A549 (cell line): ENCODE measurements around the gene RIMBP2. TPM values are rescaled to one million over a fixed set of nuclear protein-coding genes. Genes with fewer than 3 reads are reported as not detected.

ENCODE experiments used
- ATAC-seq, 2 experiments: fragments of 200-7000 bp in 1 of 2; fragments of >200 bp in 1 of 2; cut with Nextera tagmentation in 1 of 2; cut with Tn5 transposase in 1 of 2; 3 replicates each; pipeline versions ENCODE4 v1.8.0 to v1.9.1; 2018 to 2020; ENCODE audit warnings: mild to moderate bottlenecking in 1 of 2, moderate library complexity in 1 of 2
- CTCF ChIA-PET: fragments of 300-600 bp; sonication (Branson Sonifier 250); formaldehyde crosslinking; extraction: SDS; loops from one replicate; lab custom pipeline; 2021; ENCODE audit warnings: antibody characterized with exemption, inconsistent platforms; lab: Yijun Ruan, JAX
- POLR2A ChIA-PET: fragments of 350-600 bp; formaldehyde crosslinking; extraction: SDS; loops from one replicate; lab custom pipeline; 2021; ENCODE audit warnings: antibody characterized with exemption, inconsistent platforms; lab: Yijun Ruan, JAX
- DNase-seq, 2 experiments: peaks; one replicate each; pipeline versions ENCODE4 v3.0.0 to v3.0.0-alpha.2; 2011 to 2016; ENCODE audit warnings: low read depth in 1 of 2, low spot score in 1 of 2
- FAIRE-seq: peaks from 2 replicates; lab custom pipeline; 2011; peaks lifted over from hg19 to GRCh38; lab: Jason Lieb, UNC
- H3K27ac ChIP-seq, 2 experiments: fragments of >200 bp; sonication (Bioruptor Twin); formaldehyde crosslinking; 3 replicates each; pipeline ENCODE4 v1.5.1; 2016 to 2017
- H3K4me1 ChIP-seq: fragments of >200 bp; sonication (Bioruptor Twin); formaldehyde crosslinking; 3 replicates; pipeline ENCODE4 v1.6.1; 2016
- H3K4me2 ChIP-seq: fragments of >200 bp; sonication (Bioruptor Twin); formaldehyde crosslinking; 3 replicates; pipeline ENCODE4 v1.6.1; 2016
- H3K4me3 ChIP-seq: fragments of >200 bp; sonication (Bioruptor Twin); formaldehyde crosslinking; 3 replicates; pipeline ENCODE4 v1.5.1; 2016
- H3K9me3 ChIP-seq: fragments of >200 bp; sonication (Bioruptor Twin); formaldehyde crosslinking; 3 replicates; pipeline ENCODE4 v1.6.1; 2016
- ATOH8 ChIP-seq: fragments of 250-450 bp; sonication (Bioruptor Pico); IDR thresholded peaks from 2 replicates; pipeline ENCODE4 v1.5.0; 2020; ENCODE audit warnings: low read depth, mild to moderate bottlenecking, moderate library complexity
- BCL3 ChIP-seq: fragments of >200 bp; sonication (Bioruptor Twin); formaldehyde crosslinking; IDR thresholded peaks from 3 replicates; pipeline ENCODE4 v1.6.1; 2016
- BHLHE40 ChIP-seq: IDR thresholded peaks from 2 replicates; pipeline ENCODE4 v1.6.1; 2012; ENCODE audit warnings: low read depth, low read length, inconsistent platforms
- CHD4 ChIP-seq: fragments of 200-600 bp; sonication (generic); IDR thresholded peaks from 2 replicates; pipeline ENCODE4 v1.6.1; 2016; ENCODE audit warnings: antibody characterized with exemption, mild to moderate bottlenecking, borderline replicate concordance
- EHMT2 ChIP-seq: fragments of 200-600 bp; sonication (generic); IDR thresholded peaks from 2 replicates; pipeline ENCODE4 v1.6.1; 2016; ENCODE audit warnings: antibody characterized with exemption, low read depth, mild to moderate bottlenecking, moderate library complexity
- ELK1 ChIP-seq: fragments of 150-350 bp; IDR thresholded peaks from 2 replicates; pipeline ENCODE4 v1.6.1; 2014; ENCODE audit warnings: low read depth, mild to moderate bottlenecking, low read length
- EP300 ChIP-seq, 2 experiments: fragments of >200 bp; sonication (Bioruptor Twin); formaldehyde crosslinking; IDR thresholded peaks; 2 replicates in 1 of 2; 3 replicates in 1 of 2; pipeline ENCODE4 v1.6.1; 2016 to 2017
- ESRRA ChIP-seq: fragments of 150-350 bp; IDR thresholded peaks from 2 replicates; pipeline ENCODE4 v1.6.1; 2014; ENCODE audit warnings: mild to moderate bottlenecking, low read length, borderline replicate concordance
- FOSB ChIP-seq: fragments of 250-450 bp; sonication (Bioruptor Pico); IDR thresholded peaks from 2 replicates; pipeline ENCODE4 v1.5.0; 2020; ENCODE audit warnings: mild to moderate bottlenecking, moderate library complexity
- HOXA7 ChIP-seq: fragments of 250-450 bp; sonication (Bioruptor Pico); IDR thresholded peaks from 2 replicates; pipeline ENCODE4 v1.5.0; 2020; ENCODE audit warnings: mild to moderate bottlenecking, moderate library complexity
- HOXB13 ChIP-seq: fragments of 250-450 bp; sonication (Bioruptor Pico); IDR thresholded peaks from 2 replicates; pipeline ENCODE4 v1.5.0; 2020; ENCODE audit warnings: low read depth, mild to moderate bottlenecking, moderate library complexity
- HOXB5 ChIP-seq: fragments of 250-450 bp; sonication (Bioruptor Pico); IDR thresholded peaks from 2 replicates; pipeline ENCODE4 v1.5.0; 2020; ENCODE audit warnings: mild to moderate bottlenecking, moderate library complexity
- JUN ChIP-seq, 2 experiments: fragments of >200 bp; sonication (Bioruptor Twin); formaldehyde crosslinking; IDR thresholded peaks; 2 replicates in 1 of 2; 3 replicates in 1 of 2; pipeline ENCODE4 v1.6.1; 2016 to 2017
- JUNB ChIP-seq: fragments of >200 bp; sonication (Bioruptor Twin); formaldehyde crosslinking; IDR thresholded peaks from 2 replicates; pipeline ENCODE4 v1.6.1; 2016
- KDM1A ChIP-seq: fragments of 200-600 bp; sonication (generic); IDR thresholded peaks from 2 replicates; pipeline ENCODE4 v1.6.1; 2016; ENCODE audit warnings: low read depth, mild to moderate bottlenecking
- KDM5A ChIP-seq: fragments of 200-600 bp; sonication (generic); IDR thresholded peaks from 2 replicates; pipeline ENCODE4 v1.6.1; 2016; ENCODE audit warnings: antibody characterized with exemption, mild to moderate bottlenecking
- MAFK ChIP-seq: fragments of 450-650 bp; IDR thresholded peaks from 2 replicates; pipeline ENCODE4 v1.6.1; 2014; ENCODE audit not compliant: partially characterized antibody
- NPAS2 ChIP-seq: fragments of 250-450 bp; sonication (Bioruptor Pico); IDR thresholded peaks from 2 replicates; pipeline ENCODE4 v1.8.0; 2022; ENCODE audit warnings: mild to moderate bottlenecking, moderate library complexity, borderline replicate concordance
- NR3C1 ChIP-seq: fragments of >200 bp; sonication (Bioruptor Twin); formaldehyde crosslinking; IDR thresholded peaks from 3 replicates; pipeline ENCODE4 v1.6.1; 2017
- POLR2A ChIP-seq: IDR thresholded peaks from 2 replicates; pipeline ENCODE4 v1.6.1; 2012; ENCODE audit warnings: mild to moderate bottlenecking, low read length
- POLR2AphosphoS2 ChIP-seq: conservative IDR thresholded peaks from 2 replicates; pipeline ENCODE4 v1.6.1; 2012; ENCODE audit warnings: low read length, improper control_type of control experiment, inconsistent platforms
- RAD21 ChIP-seq, 2 experiments: fragments of >200 bp in 1 of 2; sonication (Bioruptor Twin) in 1 of 2; formaldehyde crosslinking in 1 of 2; IDR thresholded peaks in 1 of 2; conservative IDR thresholded peaks in 1 of 2; 2 replicates in 1 of 2; 3 replicates in 1 of 2; pipeline ENCODE4 v1.6.1; 2012 to 2018; ENCODE audit warnings: inconsistent platforms in 1 of 2
- RARB ChIP-seq: fragments of 250-450 bp; sonication (Bioruptor Pico); IDR thresholded peaks from 2 replicates; pipeline ENCODE4 v1.8.0; 2021; ENCODE audit warnings: mild to moderate bottlenecking, moderate library complexity
- RCOR1 ChIP-seq: fragments of 150-350 bp; IDR thresholded peaks from 2 replicates; pipeline ENCODE4 v1.6.1; 2014; ENCODE audit warnings: antibody characterized with exemption, low read length, low read depth
- RFX5 ChIP-seq: fragments of 450-650 bp; IDR thresholded peaks from 2 replicates; pipeline ENCODE4 v1.7.1; 2014; ENCODE audit warnings: antibody characterized with exemption, mild to moderate bottlenecking, moderate library complexity
- RNF2 ChIP-seq: fragments of 200-600 bp; sonication (generic); IDR thresholded peaks from 2 replicates; pipeline ENCODE4 v1.6.1; 2016; ENCODE audit warnings: low read depth, mild to moderate bottlenecking, antibody characterized with exemption, moderate library complexity, borderline replicate concordance
- SREBF2 ChIP-seq: fragments of 450-650 bp; IDR thresholded peaks from 2 replicates; pipeline ENCODE4 v1.6.1; 2014; ENCODE audit warnings: mild to moderate bottlenecking, moderate library complexity
- TP53 ChIP-seq: fragments of 250-450 bp; sonication (Bioruptor Pico); IDR thresholded peaks from 2 replicates; pipeline ENCODE4 v1.5.0; 2021; ENCODE audit warnings: mild to moderate bottlenecking, moderate library complexity
- ZC3H11A ChIP-seq: fragments of 450-650 bp; IDR thresholded peaks from 2 replicates; pipeline ENCODE4 v1.6.1; 2014; ENCODE audit warnings: antibody characterized with exemption, mild to moderate bottlenecking
- ZFP36 ChIP-seq: fragments of 450-650 bp; IDR thresholded peaks from 2 replicates; pipeline ENCODE4 v1.6.1; 2014; ENCODE audit warnings: borderline replicate concordance; ENCODE audit not compliant: partially characterized antibody
- ZNF302 ChIP-seq: fragments of 250-450 bp; sonication (Bioruptor Pico); IDR thresholded peaks from 2 replicates; pipeline ENCODE4 v1.9.0; 2021; ENCODE audit warnings: inconsistent platforms, mild to moderate bottlenecking, moderate library complexity
- WGBS: methylation state at CpG from one replicate; pipeline ENCODE4 v1.1.6; 2017; ENCODE audit errors: missing lambda C conversion rate; 5-methylcytosine and 5-hydroxymethylcytosine counted together
- polyA plus RNA-seq, 4 experiments: library from polyadenylated mRNA; depleted of rRNA in 3 of 4; stranded (reverse); fragments of >200 nt; fragmentation: RNase III in 1 of 4; extraction: RNeasy Plus Mini Kit Qiagen cat#74134 plus additional on column Dnase treatment in 1 of 4; gene quantifications; 2 replicates in 3 of 4; 3 replicates in 1 of 4; pipeline ENCODE4 v1.2.3, GENCODE V29; 2011 to 2017
- TF ChIP-seq, protein P1 (sequence below): fragments of >200 bp; sonication (Bioruptor Twin); formaldehyde crosslinking; IDR thresholded peaks from 2 replicates; pipeline ENCODE4 v1.6.1; 2016
- TF ChIP-seq, protein P2 (sequence below): IDR thresholded peaks from 2 replicates; pipeline ENCODE4 v1.6.1; 2012

RIMBP2 gene
- polyA plus RNA-seq, 2 of the 4 experiments (the other 2 are of a cell fraction) = not detected

DNA sequence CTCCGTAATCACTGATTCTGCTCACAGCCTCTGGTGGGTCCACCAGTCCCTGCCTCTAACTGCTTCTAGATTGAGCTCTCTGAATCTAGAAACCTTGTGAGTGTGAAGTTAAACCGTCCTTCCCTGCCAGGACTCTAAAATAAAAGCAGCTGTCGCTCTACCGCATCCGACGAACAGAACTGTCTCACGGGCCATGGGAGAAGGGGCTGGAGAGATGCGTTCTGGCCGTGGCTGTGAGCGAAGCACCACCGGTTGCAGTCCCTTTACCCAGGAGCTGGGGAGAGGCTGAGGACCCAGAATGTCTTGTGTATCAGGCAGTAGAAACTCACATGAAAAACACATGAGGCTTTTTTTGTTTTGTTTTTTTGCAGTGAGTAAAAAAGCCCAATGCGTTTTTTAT lies 218.8 kb downstream of the RIMBP2 start:
- ATAC-seq (no peak), DNase-seq (no peak), FAIRE-seq (no peak)
- TF ChIP-seq RAD21 (conservative IDR thresholded peaks at IDR 0.05 in 1 of 2, IDR thresholded peaks at IDR 0.05 in 1 of 2) (no peak), RCOR1 (no peak), RARB (CRISPR knock-in tag) (no peak)
- H3K4me2 ChIP-seq = no peak overlapping the region
- POLR2A ChIA-PET = no interaction called here
- no peaks in the 10 kb centered on the region for H3K9me3 ChIP-seq
- WGBS = 54% methylated on average over 12 of the region's 12 CpGs
- no peak overlapping the region for H3K4me3 ChIP-seq
- CTCF ChIA-PET = interaction anchor here (1.2 kb wide), 1 partner anchor 36 kb away, joined by 3 read pairs; no protein-coding TSS in a partner anchor
- H3K4me1 ChIP-seq = no peaks in the 10 kb centered on the region
- no peak overlapping the region for H3K27ac ChIP-seq

- WGBS = 18% methylated on average over 12 of the region's 14 CpGs
- no peak overlapping the region for H3K4me3 ChIP-seq
- no peaks in the 10 kb centered on the region for H3K4me1 ChIP-seq
- FAIRE-seq (no peak), ATAC-seq (no peak), DNase-seq (no peak)
- no peak overlapping the region for H3K27ac ChIP-seq
- ChIA-PET POLR2A (no interaction called here), CTCF (interaction anchor here (1.2 kb wide), 1 partner anchor 36 kb away, joined by 3 read pairs; no protein-coding TSS in a partner anchor)
- TF ChIP-seq KDM5A (no peak), POLR2AphosphoS2 (no peak), RAD21 (conservative IDR thresholded peaks at IDR 0.05 in 1 of 2, IDR thresholded peaks at IDR 0.05 in 1 of 2) (no peak), ESRRA (no peak), HOXB5 (CRISPR knock-in tag) (no peak), EP300 (IDR thresholded peaks at IDR 0.05) (no peak), SREBF2 (no peak), CHD4 (no peak), ZNF302 (no peak), BCL3 (no peak), FOSB (CRISPR knock-in tag) (no peak), HOXB13 (CRISPR knock-in tag) (no peak), HOXA7 (CRISPR knock-in tag) (no peak), JUNB (no peak), NR3C1 (no peak)
- TF ChIP-seq, protein P1, sequence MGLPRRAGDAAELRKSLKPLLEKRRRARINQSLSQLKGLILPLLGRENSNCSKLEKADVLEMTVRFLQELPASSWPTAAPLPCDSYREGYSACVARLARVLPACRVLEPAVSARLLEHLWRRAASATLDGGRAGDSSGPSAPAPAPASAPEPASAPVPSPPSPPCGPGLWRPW = no peak
- no peaks in the 10 kb centered on the region for H3K9me3 ChIP-seq
- no peak overlapping the region for H3K4me2 ChIP-seq
Observed at GRCh38 chr12:130496516-130497120, 219.5 kb downstream of the RIMBP2 start.

DNA sequence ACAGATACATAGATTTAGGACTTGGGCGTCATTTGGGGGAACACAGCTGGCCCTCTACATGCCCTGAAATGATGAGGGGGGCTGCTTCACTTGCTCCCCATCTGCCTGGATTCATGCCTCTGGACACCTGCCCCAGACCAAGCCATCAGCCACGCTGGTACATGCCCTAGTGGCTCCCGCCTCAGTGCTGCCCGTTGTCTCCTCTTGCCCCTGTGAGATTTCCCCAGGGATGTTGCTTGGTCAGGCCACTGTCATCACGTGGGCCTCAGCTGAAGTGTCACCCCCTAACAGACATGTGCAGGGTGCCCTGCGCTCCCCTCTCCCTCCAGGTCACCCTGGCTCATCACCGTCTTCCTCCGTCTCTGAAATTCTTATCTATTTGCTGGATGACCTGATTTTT lies 220.9 kb downstream of the RIMBP2 start:
- no peak for FAIRE-seq
- 32% methylated on average over 8 of the region's 8 CpGs for WGBS
- TF ChIP-seq, protein P1 = no peak
- TF ChIP-seq BHLHE40 = no peak
- no peak for TF ChIP-seq TP53 (CRISPR knock-in tag)
- no peak for TF ChIP-seq ATOH8 (CRISPR knock-in tag)
- no peak for TF ChIP-seq RNF2
- no peak for TF ChIP-seq HOXB13 (CRISPR knock-in tag)
- TF ChIP-seq MAFK = no peak
- no peak for TF ChIP-seq POLR2AphosphoS2
- no peak for TF ChIP-seq KDM1A
- no peak for TF ChIP-seq ZC3H11A
- no peak for TF ChIP-seq NPAS2 (CRISPR knock-in tag)
- no peak for TF ChIP-seq CHD4
- TF ChIP-seq RFX5 = no peak
- TF ChIP-seq POLR2A = no peak
- TF ChIP-seq, protein P2, sequence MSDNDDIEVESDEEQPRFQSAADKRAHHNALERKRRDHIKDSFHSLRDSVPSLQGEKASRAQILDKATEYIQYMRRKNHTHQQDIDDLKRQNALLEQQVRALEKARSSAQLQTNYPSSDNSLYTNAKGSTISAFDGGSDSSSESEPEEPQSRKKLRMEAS = no peak
- no peak for TF ChIP-seq ZFP36
- TF ChIP-seq EHMT2 = no peak
- TF ChIP-seq ELK1 = no peak
- no peak for TF ChIP-seq JUN (IDR thresholded peaks at IDR 0.05)

More for the DNA sequence above, 220.9 kb downstream of the RIMBP2 start:
- no peak overlapping the region for H3K4me2 ChIP-seq
- CTCF ChIA-PET = no interaction called here
- no peak overlapping the region for H3K4me3 ChIP-seq
- H3K9me3 ChIP-seq = no peaks in the 10 kb centered on the region
- no peaks in the 10 kb centered on the region for H3K4me1 ChIP-seq
- POLR2A ChIA-PET = no interaction called here
- no peak for ATAC-seq
- DNase-seq = no peak
- H3K27ac ChIP-seq = no peak overlapping the region
